HL-60/S4 treated with phorbol 12-myristate 13-acetate at 8.2 ng/mL for 4 days and 3 days (cell line): ENCODE measurements around the gene HOXB3.

ENCODE experiments used
- in situ Hi-C: fragments of 300-500 bp; cut with MboI; formaldehyde crosslinking; loops from 2 replicates; pipeline ENCODE4 v1.15.0; 2022; ENCODE audit warnings: low sequenced_read_pairs

The HOXB3 gene

GRCh38 chr17:48589060-48589830 is 796 bp downstream of the HOXB3 start:
- in situ Hi-C loops, result no loop called here

GRCh38 chr17:48588528-48588927 is 1.5 kb downstream of the HOXB3 start:
- in situ Hi-C loops, result no loop called here

- in situ Hi-C loops, result no loop called here
Observed at GRCh38 chr17:48588074-48588415, 2.0 kb downstream of the HOXB3 start.

GRCh38 chr17:48587276-48588073 is 2.6 kb downstream of the HOXB3 start:
- in situ Hi-C loops, result no loop called here

- in situ Hi-C loops, result no loop called here
Observed at GRCh38 chr17:48586355-48587258, 3.4 kb downstream of the HOXB3 start.

GRCh38 chr17:48584223-48584741 is 5.8 kb downstream of the HOXB3 start:
- in situ Hi-C loops, result no loop called here

- in situ Hi-C loops, result no loop called here
Observed at GRCh38 chr17:48583708-48584222, 6.3 kb downstream of the HOXB3 start.

GRCh38 chr17:48582750-48583069 is 7.3 kb downstream of the HOXB3 start:
- in situ Hi-C loops, result no loop called here

GRCh38 chr17:48579760-48580554 is 10.1 kb downstream of the HOXB3 start:
- in situ Hi-C loops, result no loop called here

- in situ Hi-C loops, result no loop called here
Observed at GRCh38 chr17:48579471-48579759, 10.6 kb downstream of the HOXB3 start.

- in situ Hi-C loops, result no loop called here
Observed at GRCh38 chr17:48578616-48579470, 11.2 kb downstream of the HOXB3 start.

- in situ Hi-C loops, result no loop called here
Observed at GRCh38 chr17:48577946-48578615, 12.0 kb downstream of the HOXB3 start, which contains the start of gene HOXB4. Gene HOXB4 (minus strand): TSS chr17:48578350. CDS start chr17:48578319, 31 bp downstream.

GRCh38 chr17:48577330-48577945 is 12.6 kb downstream of the HOXB3 start:
- in situ Hi-C loops, result no loop called here

GRCh38 chr17:48576479-48577309 is 13.3 kb downstream of the HOXB3 start:
- in situ Hi-C loops, result no loop called here

GRCh38 chr17:48575673-48576478 is 14.2 kb downstream of the HOXB3 start:
- in situ Hi-C loops, result no loop called here

GRCh38 chr17:48575066-48575582 is 14.9 kb downstream of the HOXB3 start:
- in situ Hi-C loops, result no loop called here
